Lung (tissue), 12 donors: ENCODE measurements around the gene MT1B. TPM values are rescaled to one million over a fixed set of nuclear protein-coding genes. Genes with fewer than 3 reads are reported as not detected.

ENCODE experiments used
- ATAC-seq: fragments of 200-7000 bp; cut with Tn5 transposase; one replicate; pipeline ENCODE4 v1.9.1; 2020; ENCODE audit warnings: moderate number of reproducible peaks; ENCODE audit not compliant: insufficient read depth, low FRiP score
- DNase-seq, 3 donors: peaks; one replicate each; pipeline ENCODE4 v3.0.0-alpha.2; 2013 to 2017
- H3K27ac ChIP-seq, 2 donors: one replicate each; pipeline ENCODE4 v1.5.1; 2013; ENCODE audit warnings: mild to moderate bottlenecking in 2 of 2, moderate library complexity in 2 of 2, control low read depth in 1 of 2, inconsistent platforms in 1 of 2, low read depth in 1 of 2, low read length in 1 of 2
- H3K27me3 ChIP-seq, 3 donors: one replicate each; pipeline ENCODE4 v1.5.1; 2013; ENCODE audit warnings: low read length in 2 of 3; ENCODE audit not compliant: control insufficient read depth in 3 of 3, insufficient read depth in 3 of 3
- H3K36me3 ChIP-seq, 4 donors: one replicate each; pipeline ENCODE4 v1.5.1; 2013; ENCODE audit warnings: low read length in 4 of 4, mild to moderate bottlenecking in 1 of 4, moderate library complexity in 1 of 4; ENCODE audit not compliant: control insufficient read depth in 4 of 4, insufficient read depth in 4 of 4
- H3K4me1 ChIP-seq, 5 donors: one replicate each; pipeline ENCODE4 v1.5.1; 2013; ENCODE audit warnings: low read length in 5 of 5, mild to moderate bottlenecking in 2 of 5, moderate library complexity in 1 of 5; ENCODE audit not compliant: control insufficient read depth in 5 of 5, insufficient read depth in 5 of 5
- H3K4me3 ChIP-seq: one replicate; pipeline ENCODE4 v1.5.1; 2013; ENCODE audit warnings: mild to moderate bottlenecking, control low read depth, moderate library complexity
- H3K9ac ChIP-seq, 2 donors: one replicate each; pipeline ENCODE4 v1.5.1; 2013; ENCODE audit warnings: low read length in 2 of 2, control low read depth in 1 of 2; ENCODE audit not compliant: insufficient read depth in 1 of 2
- H3K9me3 ChIP-seq, 4 donors: one replicate each; pipeline ENCODE4 v1.5.1; 2013; ENCODE audit warnings: low read length in 3 of 4, mild to moderate bottlenecking in 1 of 4, moderate library complexity in 1 of 4; ENCODE audit not compliant: control insufficient read depth in 4 of 4, insufficient read depth in 3 of 4
- WGBS, 2 donors: extraction: QIAGEN DNeasy Blood & Tissue Kit; methylation state at CpG; one replicate each; pipeline ENCODE4 v1.1.7; 2013; 5-methylcytosine and 5-hydroxymethylcytosine counted together
- polyA plus RNA-seq, 2 donors: library from polyadenylated mRNA; stranded (reverse); fragments of 200-250 nt; gene quantifications; one replicate each; pipeline ENCODE4 v1.2.1, GENCODE V29; 2013
- total RNA-seq, 2 donors: library from RNA; depleted of rRNA in 1 of 2; stranded (reverse); fragments of >200 nt in 1 of 2; gene quantifications; one replicate each; pipeline ENCODE4 v1.2.1, GENCODE V29; 2014 to 2021
- TF ChIP-seq, protein P1 (sequence below): IDR thresholded peaks from 2 replicates; pipeline ENCODE4 v1.5.1; 2012; ENCODE audit warnings: mild to moderate bottlenecking; ENCODE audit errors: control extremely low read depth, extremely low read depth
- donor health status: control.
- donor health status: control.
- donor health status: Bipolar disorder and iron deficiency.
- donor health status: healthy.
- donor health status: DM: yes; HTN: yes; CAD: no.

MT1B gene
- total and polyA plus RNA-seq, 4 donors = not detected

DNA sequence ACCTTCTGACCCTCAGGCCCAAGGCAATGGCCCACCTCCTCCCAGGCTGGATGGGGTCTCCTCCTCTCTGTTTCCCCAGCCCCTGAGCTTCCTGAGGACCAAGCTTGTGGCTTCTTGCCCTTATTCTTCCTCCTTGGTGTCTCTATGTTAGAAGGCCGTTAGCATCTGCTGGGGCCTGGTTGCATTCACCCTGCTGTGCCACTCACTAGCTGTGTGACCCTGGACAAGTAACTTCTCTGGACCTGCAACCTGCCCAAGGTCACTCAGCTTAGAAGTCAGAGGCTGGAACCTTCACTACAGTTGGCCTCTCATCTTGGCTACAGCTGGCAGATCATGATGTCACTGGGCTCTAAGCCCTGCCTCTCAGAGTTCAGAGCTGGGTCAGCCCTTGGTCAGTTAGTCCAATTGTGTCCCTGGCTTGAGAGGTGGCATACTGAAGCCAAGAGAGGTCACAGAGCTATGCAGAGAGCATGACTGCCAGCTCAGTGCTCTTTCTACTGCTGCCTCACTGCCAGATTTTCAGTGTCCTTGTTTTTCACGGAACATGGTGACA lies 40.3 kb upstream of the MT1B start:
- ATAC-seq (no peak), DNase-seq (peak in 1 of 3 donors; percentile 20)
- no peaks in the 10 kb centered on the region for H3K36me3 ChIP-seq
- H3K27ac ChIP-seq = peak overlapping the region; percentile 88 to 95
- no peak overlapping the region for H3K9ac ChIP-seq
- H3K4me3 ChIP-seq = no peak overlapping the region
- H3K27me3 ChIP-seq = peaks cover 0 to 15% (median 0%) of the 10 kb centered on the region in 3 donors
- WGBS, 2 donors = 77 to 80% methylated on average over 2 of the region's 2 CpGs
- peaks cover 4 to 47% (median 25%) of the 10 kb centered on the region in 5 donors for H3K4me1 ChIP-seq
- H3K9me3 ChIP-seq = no peaks in the 10 kb centered on the region
- TF ChIP-seq, protein P1, sequence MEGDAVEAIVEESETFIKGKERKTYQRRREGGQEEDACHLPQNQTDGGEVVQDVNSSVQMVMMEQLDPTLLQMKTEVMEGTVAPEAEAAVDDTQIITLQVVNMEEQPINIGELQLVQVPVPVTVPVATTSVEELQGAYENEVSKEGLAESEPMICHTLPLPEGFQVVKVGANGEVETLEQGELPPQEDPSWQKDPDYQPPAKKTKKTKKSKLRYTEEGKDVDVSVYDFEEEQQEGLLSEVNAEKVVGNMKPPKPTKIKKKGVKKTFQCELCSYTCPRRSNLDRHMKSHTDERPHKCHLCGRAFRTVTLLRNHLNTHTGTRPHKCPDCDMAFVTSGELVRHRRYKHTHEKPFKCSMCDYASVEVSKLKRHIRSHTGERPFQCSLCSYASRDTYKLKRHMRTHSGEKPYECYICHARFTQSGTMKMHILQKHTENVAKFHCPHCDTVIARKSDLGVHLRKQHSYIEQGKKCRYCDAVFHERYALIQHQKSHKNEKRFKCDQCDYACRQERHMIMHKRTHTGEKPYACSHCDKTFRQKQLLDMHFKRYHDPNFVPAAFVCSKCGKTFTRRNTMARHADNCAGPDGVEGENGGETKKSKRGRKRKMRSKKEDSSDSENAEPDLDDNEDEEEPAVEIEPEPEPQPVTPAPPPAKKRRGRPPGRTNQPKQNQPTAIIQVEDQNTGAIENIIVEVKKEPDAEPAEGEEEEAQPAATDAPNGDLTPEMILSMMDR = no peak

DNA sequence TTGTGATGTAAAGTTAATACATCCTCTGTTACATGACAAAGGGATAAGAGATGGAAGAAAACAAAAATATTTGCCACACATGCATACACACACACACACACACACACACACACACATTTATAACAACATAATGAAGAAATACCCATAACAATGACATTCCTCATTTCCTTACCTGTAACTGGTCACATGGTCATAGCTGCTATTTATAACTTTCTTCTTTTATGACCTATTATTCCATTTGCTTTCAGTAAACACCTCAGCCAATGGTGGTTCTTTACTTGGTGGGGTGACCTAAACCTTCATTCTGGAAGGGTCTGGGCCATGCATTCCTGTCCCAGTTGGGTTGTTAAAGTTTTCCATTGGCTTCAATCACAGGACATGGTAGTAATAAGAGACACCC lies 38.0 kb upstream of the MT1B start:
- no peak overlapping the region for H3K4me3 ChIP-seq
- peaks cover 0 to 2% (median 0%) of the 10 kb centered on the region in 4 donors for H3K9me3 ChIP-seq
- DNase-seq (no peak), ATAC-seq (no peak)
- no peaks in the 10 kb centered on the region for H3K36me3 ChIP-seq
- H3K4me1 ChIP-seq = peaks cover 4 to 38% (median 13%) of the 10 kb centered on the region in 5 donors
- H3K27me3 ChIP-seq = peaks cover 0 to 31% (median under 1%) of the 10 kb centered on the region in 3 donors
- TF ChIP-seq, protein P1 = no peak
- no peak overlapping the region for H3K27ac ChIP-seq
- no peak overlapping the region for H3K9ac ChIP-seq

DNA sequence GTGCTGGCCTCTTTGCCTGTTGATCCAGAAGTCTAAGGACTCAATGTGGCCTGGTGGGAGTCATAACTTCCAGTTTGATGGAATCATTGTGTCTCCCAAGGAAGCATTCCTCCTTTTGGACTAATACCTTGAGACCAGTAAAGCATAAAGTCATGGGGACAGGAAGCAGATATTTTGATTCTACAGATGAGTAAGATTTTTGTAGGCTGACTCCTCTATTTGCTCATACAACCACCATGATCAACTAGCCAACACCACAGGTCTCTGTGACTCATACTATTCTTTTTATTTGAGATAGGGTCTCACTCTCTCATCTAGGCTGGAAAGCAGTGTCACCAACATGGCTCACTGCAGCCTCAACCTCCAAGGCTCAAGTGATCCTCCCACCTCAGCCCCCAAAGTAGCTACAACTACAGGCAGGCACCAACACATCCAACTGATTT lies 37.1 kb upstream of the MT1B start:
- peaks cover 0 to 34% (median 4%) of the 10 kb centered on the region in 3 donors for H3K27me3 ChIP-seq
- no peak overlapping the region for H3K9ac ChIP-seq
- TF ChIP-seq, protein P1 = no peak
- peaks cover 0 to 2% (median 0%) of the 10 kb centered on the region in 4 donors for H3K9me3 ChIP-seq
- no peak overlapping the region for H3K27ac ChIP-seq
- no peak overlapping the region for H3K4me3 ChIP-seq
- H3K36me3 ChIP-seq = no peaks in the 10 kb centered on the region
- ATAC-seq (no peak), DNase-seq (no peak)
- H3K4me1 ChIP-seq = peaks cover 4 to 31% (median 10%) of the 10 kb centered on the region in 5 donors

DNA sequence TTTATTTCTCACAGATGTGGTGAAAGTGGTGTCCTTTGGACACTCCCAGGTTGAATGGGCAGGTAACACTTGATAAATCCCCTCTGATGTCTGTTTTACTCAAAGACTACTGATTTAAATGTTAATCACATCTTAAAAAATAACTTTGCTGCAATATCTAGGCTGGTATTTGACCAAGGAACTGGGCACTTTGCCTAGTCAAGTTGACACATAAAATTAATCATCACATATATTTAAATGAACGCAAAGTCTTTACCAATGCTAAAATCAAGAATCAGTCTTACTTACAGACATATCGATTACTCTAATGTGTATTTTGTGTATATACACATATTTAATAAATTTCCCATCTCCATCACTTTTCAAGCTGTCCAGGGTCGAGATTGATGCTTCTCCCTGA lies 36.3 kb upstream of the MT1B start:
- H3K4me3 ChIP-seq = no peak overlapping the region
- 91 to 95% methylated on average over 3 of the region's 3 CpGs for WGBS, 2 donors
- no peaks in the 10 kb centered on the region for H3K36me3 ChIP-seq
- no peak for ATAC-seq
- H3K9ac ChIP-seq = no peak overlapping the region
- DNase-seq = no peak
- H3K27me3 ChIP-seq = peaks cover 0 to 36% (median 6%) of the 10 kb centered on the region in 3 donors
- TF ChIP-seq, protein P1 = no peak
- H3K9me3 ChIP-seq = peaks cover 0 to 2% (median 0%) of the 10 kb centered on the region in 4 donors
- peaks cover 4 to 25% (median 7%) of the 10 kb centered on the region in 5 donors for H3K4me1 ChIP-seq
- no peak overlapping the region for H3K27ac ChIP-seq
